Progenitor cell of endocrine pancreas (in vitro differentiated cells): ENCODE measurements around the gene NR2F1-AS1. TPM values are rescaled to one million over a fixed set of nuclear protein-coding genes. Genes with fewer than 3 reads are reported as not detected.
A peak's percentile ranks its signal among the peaks of the same experiment; 100 is the strongest.

Experiments used
- DNase-seq: peaks from one replicate; pipeline ENCODE4 v3.0.0; 2021; ENCODE audit warnings: low spot score; ENCODE audit not compliant: unreplicated experiment
- H3K27ac Mint-ChIP-seq: 2 replicates; pipeline ENCODE4 v1.8.0; 2021; ENCODE audit warnings: mild to moderate bottlenecking, moderate library complexity, mixed read lengths
- H3K27me3 Mint-ChIP-seq: 2 replicates; pipeline ENCODE4 v1.8.0; 2021; ENCODE audit warnings: mixed read lengths
- H3K36me3 Mint-ChIP-seq: 2 replicates; pipeline ENCODE4 v1.8.0; 2022; ENCODE audit warnings: mixed read lengths; ENCODE audit not compliant: insufficient read depth
- H3K4me1 Mint-ChIP-seq: 2 replicates; pipeline ENCODE4 v1.8.0; 2021; ENCODE audit warnings: low read depth, mixed read lengths
- H3K4me3 Mint-ChIP-seq: 2 replicates; pipeline ENCODE4 v1.8.0; 2021; ENCODE audit warnings: low read depth, mild to moderate bottlenecking, moderate library complexity, mixed read lengths
- H3K9me3 Mint-ChIP-seq: 2 replicates; pipeline ENCODE4 v1.8.0; 2021; ENCODE audit warnings: low read depth, mixed read lengths
- total RNA-seq: library from RNA; stranded (reverse); gene quantifications from 2 replicates; pipeline ENCODE4 v1.2.1, GENCODE V29; 2021
- TF ChIP-seq, protein P1 (sequence below): fragments of 200-600 bp; sonication (generic); IDR thresholded peaks from one replicate; pipeline ENCODE4 v1.5.0; 2021; ENCODE audit warnings: antibody characterized with exemption, mild to moderate bottlenecking; ENCODE audit not compliant: unreplicated experiment

NR2F1-AS1 gene
- total RNA-seq, 1 donor from 2014 or later: 6.3 TPM

DNA sequence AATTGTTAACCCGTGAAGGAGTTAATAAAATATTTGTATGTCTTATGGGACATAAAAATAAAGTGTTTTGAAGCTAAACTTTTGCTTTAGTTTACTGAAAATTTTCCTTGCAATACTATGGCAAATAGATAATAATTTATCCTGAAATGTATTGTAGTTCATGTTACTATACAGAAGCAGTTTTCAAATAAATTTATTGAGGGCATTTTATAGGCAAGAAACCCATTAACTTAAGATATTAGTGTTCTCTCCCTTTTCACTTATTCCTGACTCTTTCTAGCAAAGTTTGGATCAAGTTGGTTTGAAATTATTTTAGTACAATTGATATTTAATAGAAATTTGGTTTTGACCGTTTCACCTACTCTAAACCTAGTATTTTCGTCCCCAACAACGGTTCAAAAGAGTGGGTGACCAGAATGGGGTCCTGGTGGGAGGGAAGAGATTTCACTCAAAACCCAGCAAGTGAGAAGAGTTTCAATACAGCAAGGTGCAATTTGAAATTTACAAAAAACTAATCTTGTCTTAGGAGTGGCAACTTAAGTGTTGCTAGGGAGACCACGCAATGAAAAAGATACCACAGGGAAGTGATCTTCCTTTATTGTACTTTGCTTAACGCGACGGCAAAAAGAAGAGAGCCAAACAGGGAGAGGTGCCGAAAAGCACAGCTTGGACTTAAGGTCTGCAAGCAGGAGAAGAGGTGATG, 30.4 kb upstream of the NR2F1-AS1 start:
- TF ChIP-seq, protein P1, sequence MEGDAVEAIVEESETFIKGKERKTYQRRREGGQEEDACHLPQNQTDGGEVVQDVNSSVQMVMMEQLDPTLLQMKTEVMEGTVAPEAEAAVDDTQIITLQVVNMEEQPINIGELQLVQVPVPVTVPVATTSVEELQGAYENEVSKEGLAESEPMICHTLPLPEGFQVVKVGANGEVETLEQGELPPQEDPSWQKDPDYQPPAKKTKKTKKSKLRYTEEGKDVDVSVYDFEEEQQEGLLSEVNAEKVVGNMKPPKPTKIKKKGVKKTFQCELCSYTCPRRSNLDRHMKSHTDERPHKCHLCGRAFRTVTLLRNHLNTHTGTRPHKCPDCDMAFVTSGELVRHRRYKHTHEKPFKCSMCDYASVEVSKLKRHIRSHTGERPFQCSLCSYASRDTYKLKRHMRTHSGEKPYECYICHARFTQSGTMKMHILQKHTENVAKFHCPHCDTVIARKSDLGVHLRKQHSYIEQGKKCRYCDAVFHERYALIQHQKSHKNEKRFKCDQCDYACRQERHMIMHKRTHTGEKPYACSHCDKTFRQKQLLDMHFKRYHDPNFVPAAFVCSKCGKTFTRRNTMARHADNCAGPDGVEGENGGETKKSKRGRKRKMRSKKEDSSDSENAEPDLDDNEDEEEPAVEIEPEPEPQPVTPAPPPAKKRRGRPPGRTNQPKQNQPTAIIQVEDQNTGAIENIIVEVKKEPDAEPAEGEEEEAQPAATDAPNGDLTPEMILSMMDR: no peak
- peaks cover 97% of the 10 kb centered on the region for H3K27me3 Mint-ChIP-seq
- no peak for DNase-seq
- H3K4me1 Mint-ChIP-seq: peaks cover 9% of the 10 kb centered on the region
- no peaks in the 10 kb centered on the region for H3K36me3 Mint-ChIP-seq
- H3K9me3 Mint-ChIP-seq: no peaks in the 10 kb centered on the region
- H3K27ac Mint-ChIP-seq: peak overlapping the region; percentile 8
- no peak overlapping the region for H3K4me3 Mint-ChIP-seq

DNA sequence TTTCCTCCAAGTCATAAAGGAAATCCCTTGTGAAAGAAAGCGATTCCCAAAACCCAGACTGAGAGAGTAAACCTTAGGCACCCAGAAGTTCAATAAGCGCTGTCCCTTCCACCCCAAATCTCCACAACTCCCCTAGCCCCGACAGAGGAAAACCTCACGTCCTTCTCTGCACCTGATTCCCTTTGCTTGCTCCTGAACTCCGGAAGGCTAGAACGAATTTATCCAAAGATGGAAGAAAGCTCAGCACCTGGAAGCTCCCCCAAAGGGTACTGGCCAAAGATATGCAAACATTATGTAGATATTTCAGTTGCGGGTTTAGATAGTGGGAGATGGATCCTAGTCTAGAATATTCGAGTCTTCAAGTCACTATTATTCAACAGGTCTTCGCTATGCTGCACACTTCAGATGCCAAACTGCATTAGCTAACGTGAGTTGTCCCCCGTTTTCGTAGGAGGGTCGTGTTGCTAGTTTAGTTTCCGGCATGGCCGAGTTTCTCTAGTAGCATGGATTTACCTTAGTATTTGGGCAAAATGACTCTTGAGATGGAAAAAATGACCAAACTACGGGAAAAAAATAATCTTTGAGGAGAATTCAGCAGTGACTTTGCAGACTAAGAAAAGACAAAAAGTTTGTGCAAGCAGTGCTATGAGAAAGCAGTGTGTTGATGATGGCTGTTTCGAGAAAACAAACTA, 29.7 kb upstream of the NR2F1-AS1 start:
- Mint-ChIP-seq H3K36me3 (no peaks in the 10 kb centered on the region), H3K4me3 (no peak overlapping the region), H3K9me3 (no peaks in the 10 kb centered on the region), H3K27ac (peak overlapping the region; percentile 16), H3K27me3 (peaks cover 97% of the 10 kb centered on the region), H3K4me1 (peaks cover 14% of the 10 kb centered on the region)
- DNase-seq: no peak
- TF ChIP-seq, protein P1: no peak

DNA sequence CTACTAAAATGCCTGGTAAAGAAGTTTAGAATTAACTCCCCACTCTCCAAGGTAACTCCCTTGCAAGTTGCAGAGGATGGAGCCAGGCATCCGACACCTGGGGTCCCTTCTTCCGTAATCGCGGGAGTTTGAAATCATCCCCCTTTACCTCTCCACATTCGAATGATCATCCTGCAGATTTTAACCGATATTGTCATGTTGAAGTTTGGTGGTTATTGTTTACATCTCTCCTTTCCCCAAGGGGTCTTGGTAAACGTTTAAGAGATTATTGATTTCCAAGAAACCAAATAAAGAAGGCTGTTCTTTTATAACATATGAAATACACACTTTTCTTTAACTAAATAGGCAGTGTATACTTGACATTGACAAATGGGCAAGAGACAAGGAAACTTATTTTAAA, 28.7 kb upstream of the NR2F1-AS1 start:
- Mint-ChIP-seq H3K9me3 (no peaks in the 10 kb centered on the region), H3K27me3 (peaks cover 97% of the 10 kb centered on the region), H3K36me3 (no peaks in the 10 kb centered on the region), H3K4me3 (no peak overlapping the region), H3K4me1 (peaks cover 19% of the 10 kb centered on the region), H3K27ac (no peak overlapping the region)
- TF ChIP-seq, protein P1: no peak
- DNase-seq: no peak

DNA sequence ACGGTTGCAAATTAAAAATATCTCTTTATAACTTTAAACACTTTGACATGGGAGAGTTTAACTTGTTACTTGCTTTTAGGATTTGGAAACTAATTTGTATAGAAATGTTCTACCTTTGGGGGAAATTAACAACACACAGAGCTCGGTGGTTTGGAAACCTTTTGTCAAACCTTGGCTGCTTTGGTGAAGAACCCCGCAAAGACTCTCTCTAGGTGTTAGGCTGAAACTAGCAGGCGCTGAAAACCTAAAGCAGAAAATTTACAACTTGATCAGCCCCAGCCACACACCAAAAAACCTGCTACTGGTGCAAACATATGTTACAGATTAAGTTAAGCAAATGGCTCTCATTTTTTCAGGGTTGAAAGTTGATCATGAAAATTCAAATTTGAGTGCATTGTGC, 27.8 kb upstream of the NR2F1-AS1 start:
- H3K27ac Mint-ChIP-seq: no peak overlapping the region
- H3K36me3 Mint-ChIP-seq: no peaks in the 10 kb centered on the region
- TF ChIP-seq, protein P1: no peak
- peaks cover 93% of the 10 kb centered on the region for H3K27me3 Mint-ChIP-seq
- peaks cover 20% of the 10 kb centered on the region for H3K4me1 Mint-ChIP-seq
- no peaks in the 10 kb centered on the region for H3K9me3 Mint-ChIP-seq
- H3K4me3 Mint-ChIP-seq: no peak overlapping the region
- DNase-seq: no peak

DNA sequence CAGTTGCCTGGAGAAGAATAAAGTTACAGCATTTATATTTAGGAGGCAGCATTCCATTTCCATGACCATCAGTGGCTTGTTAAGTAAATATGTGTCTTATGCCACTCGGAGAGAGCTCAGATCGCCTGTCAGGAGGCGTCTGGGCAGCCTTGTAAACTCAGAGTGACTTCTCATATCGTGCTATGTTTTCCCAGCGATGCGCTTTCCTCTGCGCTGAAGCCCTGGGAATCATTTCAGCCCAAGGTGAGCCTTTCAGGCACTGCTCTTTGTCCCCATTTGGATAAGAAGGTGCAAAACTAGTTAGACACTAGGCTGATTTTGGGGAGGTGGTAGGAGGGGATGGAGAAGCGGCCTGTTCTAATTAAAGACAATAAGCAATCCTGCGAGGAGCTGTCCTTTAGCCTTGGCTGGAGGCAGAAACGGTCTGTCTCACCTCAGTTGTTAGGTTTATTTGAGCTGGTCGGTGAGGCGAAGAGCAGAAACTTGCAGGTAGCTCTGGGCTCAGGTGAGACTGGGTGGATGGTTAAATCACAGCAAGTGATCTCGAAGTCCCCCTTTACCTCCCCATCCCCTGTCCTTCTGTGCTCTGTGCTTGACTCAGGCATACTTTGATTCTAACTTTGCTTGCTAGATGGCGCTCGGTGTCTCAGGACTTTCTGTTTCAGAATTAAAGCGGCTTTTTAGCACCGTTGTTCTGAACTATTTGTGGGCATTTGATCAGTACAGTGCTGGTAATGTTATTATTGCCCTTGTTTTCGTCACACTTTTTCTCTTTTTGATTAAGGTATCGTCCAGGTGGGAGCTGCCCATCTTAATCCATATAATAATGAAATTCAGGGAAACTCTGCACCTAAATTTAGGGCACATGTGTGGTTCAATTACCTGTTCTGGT, 26.6 kb upstream of the NR2F1-AS1 start:
- Mint-ChIP-seq H3K27ac (peak overlapping the region; percentile 35), H3K36me3 (no peaks in the 10 kb centered on the region), H3K4me3 (no peak overlapping the region), H3K9me3 (no peaks in the 10 kb centered on the region), H3K27me3 (peaks cover 82% of the 10 kb centered on the region), H3K4me1 (peaks cover 21% of the 10 kb centered on the region)
- TF ChIP-seq, protein P1: peak; percentile 56
- DNase-seq: no peak
